ENCODE measurements around the gene EPHB6.

EPHB6 gene, protein sequence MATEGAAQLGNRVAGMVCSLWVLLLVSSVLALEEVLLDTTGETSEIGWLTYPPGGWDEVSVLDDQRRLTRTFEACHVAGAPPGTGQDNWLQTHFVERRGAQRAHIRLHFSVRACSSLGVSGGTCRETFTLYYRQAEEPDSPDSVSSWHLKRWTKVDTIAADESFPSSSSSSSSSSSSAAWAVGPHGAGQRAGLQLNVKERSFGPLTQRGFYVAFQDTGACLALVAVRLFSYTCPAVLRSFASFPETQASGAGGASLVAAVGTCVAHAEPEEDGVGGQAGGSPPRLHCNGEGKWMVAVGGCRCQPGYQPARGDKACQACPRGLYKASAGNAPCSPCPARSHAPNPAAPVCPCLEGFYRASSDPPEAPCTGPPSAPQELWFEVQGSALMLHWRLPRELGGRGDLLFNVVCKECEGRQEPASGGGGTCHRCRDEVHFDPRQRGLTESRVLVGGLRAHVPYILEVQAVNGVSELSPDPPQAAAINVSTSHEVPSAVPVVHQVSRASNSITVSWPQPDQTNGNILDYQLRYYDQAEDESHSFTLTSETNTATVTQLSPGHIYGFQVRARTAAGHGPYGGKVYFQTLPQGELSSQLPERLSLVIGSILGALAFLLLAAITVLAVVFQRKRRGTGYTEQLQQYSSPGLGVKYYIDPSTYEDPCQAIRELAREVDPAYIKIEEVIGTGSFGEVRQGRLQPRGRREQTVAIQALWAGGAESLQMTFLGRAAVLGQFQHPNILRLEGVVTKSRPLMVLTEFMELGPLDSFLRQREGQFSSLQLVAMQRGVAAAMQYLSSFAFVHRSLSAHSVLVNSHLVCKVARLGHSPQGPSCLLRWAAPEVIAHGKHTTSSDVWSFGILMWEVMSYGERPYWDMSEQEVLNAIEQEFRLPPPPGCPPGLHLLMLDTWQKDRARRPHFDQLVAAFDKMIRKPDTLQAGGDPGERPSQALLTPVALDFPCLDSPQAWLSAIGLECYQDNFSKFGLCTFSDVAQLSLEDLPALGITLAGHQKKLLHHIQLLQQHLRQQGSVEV

DNA sequence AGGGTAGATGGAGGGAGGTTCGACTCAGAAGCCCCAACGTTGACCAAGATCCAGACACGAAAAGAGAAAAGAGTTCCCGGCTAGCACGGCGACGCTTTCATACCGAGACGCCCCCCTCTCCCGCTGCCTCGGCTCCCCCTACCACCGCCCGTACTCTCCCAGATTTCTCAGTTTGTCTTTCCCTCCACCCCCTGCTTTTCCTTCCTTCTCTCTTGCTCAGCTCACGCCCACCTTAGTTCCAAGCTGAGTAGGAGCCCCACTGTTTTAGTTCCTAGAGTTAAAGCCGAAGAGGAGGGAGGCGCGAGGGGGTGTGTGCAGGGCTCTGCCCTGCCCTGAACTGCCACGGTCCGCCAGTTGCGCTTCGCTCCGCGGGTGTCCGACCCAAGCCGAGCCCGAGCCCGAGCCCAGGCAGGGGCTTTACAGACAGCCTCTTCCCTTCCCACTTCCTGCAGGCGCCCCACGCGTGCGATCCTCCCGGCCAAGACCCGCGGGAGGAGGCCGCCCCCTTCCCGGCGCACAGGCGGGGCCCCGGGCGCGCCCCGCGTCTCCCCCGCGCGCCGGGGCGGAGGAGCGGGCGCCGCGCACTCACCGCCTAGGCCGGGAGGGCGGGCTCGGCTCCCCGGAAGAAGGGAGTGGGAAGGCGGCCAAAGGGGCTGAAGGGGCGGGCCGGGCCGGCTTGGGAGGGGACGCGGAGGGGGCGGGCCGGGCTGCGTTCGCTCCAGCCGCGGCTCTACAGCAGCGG is at the start of gene EPHB6:
TSS of gene EPHB6 (plus strand) at position 705 of the 742 bp plus-strand sequence. CDS start 8,152 bp downstream, outside the sequence.
- FAIRE-seq: no peak

DNA sequence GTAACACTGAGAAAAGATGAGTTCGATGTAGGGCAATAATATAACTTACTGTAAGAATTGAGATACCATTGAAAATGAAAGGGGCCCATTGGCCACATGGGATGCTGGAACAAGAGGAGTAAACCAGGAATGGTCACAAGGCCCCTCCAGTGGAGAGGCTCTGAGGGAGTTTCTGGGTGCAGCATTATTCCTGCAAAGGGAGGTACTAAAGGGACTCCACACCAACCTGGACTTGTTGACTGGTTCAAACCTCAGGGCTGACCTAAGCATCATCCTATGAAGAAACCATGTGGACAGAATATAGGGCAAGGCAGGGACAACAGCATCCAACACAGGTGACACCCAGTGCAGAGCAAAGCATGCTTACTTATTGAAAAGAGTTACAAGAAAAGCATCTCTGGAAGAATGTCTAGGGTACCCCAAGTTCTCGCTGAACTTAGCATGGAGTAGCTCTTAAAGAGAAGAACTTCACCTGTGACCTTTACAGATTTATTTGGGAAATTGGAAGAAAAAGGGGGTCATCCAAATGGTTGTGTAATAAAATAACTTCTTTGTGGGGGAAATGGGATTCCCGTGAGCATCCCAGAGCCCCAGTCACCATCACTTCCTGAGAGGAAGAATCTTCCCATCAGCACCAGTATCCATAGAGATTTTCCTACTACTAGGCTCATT is 49.4 kb upstream of the EPHB6 start:
- no peak for FAIRE-seq

GRCh38 chr7:142806022-142806356 is 48.9 kb upstream of the EPHB6 start:
- FAIRE-seq: no peak

DNA sequence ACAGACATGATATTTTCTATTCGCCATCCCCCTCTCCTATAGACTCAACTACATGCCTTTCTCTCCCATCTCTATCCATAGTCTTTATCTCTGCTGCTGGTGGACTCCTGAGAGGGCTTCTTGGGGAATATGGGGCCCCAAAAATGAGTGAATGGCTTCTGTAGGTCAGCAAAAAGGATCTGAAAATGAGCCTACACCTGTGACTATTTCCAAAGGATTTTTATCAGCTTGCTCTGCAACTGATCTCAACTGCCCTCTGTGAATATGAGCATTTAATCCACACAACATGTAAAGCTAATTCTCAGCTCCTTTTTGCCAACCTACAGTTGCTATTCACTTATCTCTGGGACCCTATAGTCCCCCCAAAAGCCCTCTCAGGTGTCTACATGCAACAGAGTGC is 47.9 kb upstream of the EPHB6 start:
- no peak for FAIRE-seq

DNA sequence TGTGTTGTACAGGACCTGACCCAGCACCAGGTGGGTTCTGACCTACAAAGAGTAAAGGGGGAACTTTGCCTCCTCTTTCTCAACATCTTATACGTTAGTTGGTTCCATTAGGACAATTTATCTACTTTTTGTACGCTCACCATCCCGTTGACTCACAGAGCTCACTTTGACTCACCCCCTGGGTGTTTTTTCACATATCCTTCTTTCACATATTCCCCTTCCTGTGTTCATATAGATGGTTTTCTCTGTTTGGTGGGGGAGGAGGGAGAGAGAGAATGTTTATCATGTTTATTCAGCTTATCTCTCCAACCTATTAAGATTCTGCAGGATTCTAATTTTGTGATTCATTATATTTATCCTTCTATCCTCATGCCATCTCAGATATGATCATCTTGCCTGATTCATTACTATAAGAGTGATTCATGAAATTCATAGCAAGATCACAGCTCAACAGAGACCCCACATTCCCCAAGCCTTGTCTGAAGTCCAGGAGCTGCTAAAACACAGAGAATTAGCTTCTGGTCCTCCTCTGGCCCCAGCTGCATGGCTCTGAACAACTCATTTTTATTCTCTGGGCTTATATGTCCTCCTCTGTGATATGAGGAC is 46.9 kb upstream of the EPHB6 start:
- FAIRE-seq: no peak

DNA sequence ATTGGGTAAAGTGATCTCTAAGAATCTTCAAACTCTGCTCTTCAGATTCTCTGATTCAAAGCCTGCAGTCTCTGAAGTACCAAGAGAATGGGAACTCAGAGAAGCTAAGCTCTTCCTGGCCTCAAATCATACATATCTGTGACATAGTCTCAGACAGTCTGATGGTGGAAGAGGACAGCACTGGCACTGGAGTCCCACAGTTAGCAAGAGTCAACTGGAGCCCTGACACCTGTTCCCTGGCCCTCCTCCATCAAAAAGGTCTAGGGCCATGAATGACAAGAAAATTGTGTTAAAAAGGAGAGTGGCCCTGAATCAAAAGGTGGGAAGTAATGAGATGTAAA is 46.4 kb upstream of the EPHB6 start:
- FAIRE-seq: no peak

- no peak for FAIRE-seq
Measured at GRCh38 chr7:142808802-142809583, 45.9 kb upstream of the EPHB6 start.

DNA sequence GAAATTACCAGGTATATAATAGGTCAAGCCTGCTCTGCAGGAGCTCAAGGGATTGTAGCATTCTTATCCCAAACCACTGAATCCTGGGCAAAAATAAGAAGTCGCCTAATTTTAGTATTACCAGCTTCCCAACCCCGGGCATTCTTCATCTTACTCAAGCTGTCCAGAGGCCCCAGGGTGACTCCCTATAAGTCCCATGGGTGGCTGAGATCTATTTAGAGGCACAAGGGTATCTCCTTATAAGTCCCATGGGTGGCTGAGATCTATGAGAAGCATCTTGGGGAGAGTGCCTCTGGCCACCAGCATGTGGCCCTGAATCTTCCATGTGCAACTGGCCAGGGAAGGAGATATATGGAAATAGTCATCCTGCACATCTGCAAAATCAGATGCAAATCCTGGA is 45.2 kb upstream of the EPHB6 start:
- FAIRE-seq: no peak

GRCh38 chr7:142811154-142811737 is 43.6 kb upstream of the EPHB6 start:
- FAIRE-seq: no peak

GRCh38 chr7:142812437-142813215 is 42.2 kb upstream of the EPHB6 start:
- no peak for FAIRE-seq

DNA sequence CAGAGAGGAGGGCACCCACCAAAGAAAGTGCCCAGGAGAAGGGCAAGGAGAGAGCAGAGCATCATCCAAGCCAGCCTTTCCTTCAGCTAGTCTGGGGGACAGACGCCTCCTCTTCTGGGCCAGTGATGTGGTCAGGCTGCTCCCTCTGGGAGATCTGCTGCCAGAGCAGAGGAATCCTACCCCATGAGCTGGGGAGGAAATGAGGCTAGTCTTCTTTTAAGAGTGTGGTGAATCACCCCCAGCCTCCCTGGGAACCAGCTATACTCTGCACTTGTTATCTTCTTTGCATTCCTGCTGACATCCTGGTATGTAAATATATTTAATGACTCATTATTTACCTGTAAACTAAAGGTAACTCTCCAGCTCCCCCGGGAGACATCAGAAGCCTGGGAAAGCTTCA is 41.6 kb upstream of the EPHB6 start:
- no peak for FAIRE-seq

- no peak for FAIRE-seq
Measured at GRCh38 chr7:142813699-142814098, 41.2 kb upstream of the EPHB6 start.

- no peak for FAIRE-seq
Measured at GRCh38 chr7:142814451-142814850, 40.4 kb upstream of the EPHB6 start.

DNA sequence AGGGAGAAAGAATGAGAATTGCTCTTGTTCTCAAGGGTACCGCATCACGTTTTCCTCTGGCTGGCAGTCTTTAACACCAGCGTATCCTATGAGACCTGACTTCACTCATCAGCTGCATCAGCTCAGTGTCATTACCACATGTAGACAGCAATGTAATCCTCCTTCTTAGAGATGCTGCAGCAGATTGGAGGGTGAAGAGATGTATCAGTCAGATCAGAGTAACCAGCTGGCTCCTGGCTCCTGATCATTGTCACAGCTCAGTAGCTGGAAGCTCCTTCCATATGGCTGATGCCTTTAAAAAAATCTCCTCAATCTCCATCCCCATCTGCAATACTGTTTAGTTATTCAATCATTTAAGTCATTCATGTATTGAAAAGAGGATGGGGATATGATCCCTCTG is 39.7 kb upstream of the EPHB6 start:
- FAIRE-seq: no peak

DNA sequence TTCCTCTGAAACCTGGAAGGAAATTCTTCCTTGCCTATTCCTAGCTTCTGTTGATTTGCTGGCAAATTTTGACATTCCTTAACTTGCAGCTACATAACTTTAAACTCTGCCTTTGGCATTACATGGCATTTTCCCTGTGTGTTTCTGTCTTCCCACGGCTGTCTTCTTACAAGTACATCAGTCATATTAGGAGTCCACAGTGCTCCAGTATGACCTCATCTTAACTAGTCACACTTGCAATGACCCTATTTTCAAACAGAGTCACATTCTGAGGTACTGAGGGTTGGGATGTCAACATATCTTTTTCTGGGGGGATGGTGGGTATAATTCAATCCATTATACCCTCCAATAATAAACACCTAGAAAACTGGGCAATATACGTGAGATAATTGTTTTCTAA is 37.4 kb upstream of the EPHB6 start:
- no peak for FAIRE-seq

DNA sequence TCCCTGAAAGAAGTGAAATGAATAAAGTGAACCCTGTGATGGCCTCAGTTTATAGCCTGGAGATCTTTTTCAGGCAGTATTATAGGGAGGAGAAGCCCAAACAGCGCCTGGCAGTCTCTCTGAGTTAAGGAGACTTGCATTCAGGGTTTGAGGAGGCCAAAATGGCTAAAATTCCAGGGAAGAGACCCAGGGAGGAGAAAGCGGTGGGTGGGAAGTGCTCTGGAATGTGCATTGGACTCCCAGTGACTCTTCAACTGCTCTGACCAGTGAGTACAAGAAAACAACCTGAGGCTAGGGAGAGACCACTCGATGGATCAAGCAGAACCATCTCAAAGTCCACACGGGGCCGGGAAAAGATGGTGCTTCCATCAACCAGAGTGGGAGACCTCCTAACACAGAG is 35.3 kb upstream of the EPHB6 start:
- FAIRE-seq: no peak

DNA sequence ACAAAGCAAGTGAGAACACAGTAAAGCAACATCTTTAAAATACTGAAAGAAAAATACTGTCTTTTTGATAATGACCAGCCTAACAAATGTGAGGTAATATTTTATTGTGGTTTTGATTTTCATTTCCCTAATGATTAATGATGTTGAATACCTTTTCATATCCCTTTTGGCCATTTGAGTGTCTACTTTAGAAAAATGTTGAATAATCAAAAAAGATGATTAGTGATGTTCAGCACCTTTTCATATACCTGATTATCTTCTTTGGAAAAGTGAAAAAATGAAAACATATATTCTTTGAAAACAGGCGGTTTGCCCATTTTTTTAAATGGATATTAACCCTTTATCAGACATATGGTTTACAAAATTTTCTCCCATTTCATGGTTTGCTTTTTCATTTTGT is 32.2 kb upstream of the EPHB6 start:
- FAIRE-seq: no peak

GRCh38 chr7:142827951-142828500 is 26.9 kb upstream of the EPHB6 start:
- FAIRE-seq: no peak

GRCh38 chr7:142832417-142832816 is 22.5 kb upstream of the EPHB6 start:
- FAIRE-seq: no peak
